GM23338 (cell line): ENCODE data around the gene RBM33. TPM values are rescaled to one million over a fixed set of nuclear protein-coding genes. Genes with fewer than 3 reads are reported as not detected.
A peak's percentile ranks its signal among the peaks of the same experiment; 100 is the strongest.

ENCODE experiments used
- ATAC-seq: fragments of 200-7000 bp; cut with Tn5 transposase; 3 replicates; pipeline ENCODE4 v1.9.1; 2020
- DNase-seq: peaks from one replicate; pipeline ENCODE4 v3.0.0-alpha.2; 2015; ENCODE audit warnings: low spot score
- H2AFZ ChIP-seq: fragments of 200-600 bp; sonication (generic); 2 replicates; pipeline ENCODE4 v1.8.0; 2016; ENCODE audit warnings: antibody characterized with exemption, mild to moderate bottlenecking, moderate library complexity
- H3F3A ChIP-seq: fragments of 200-600 bp; sonication (generic); replicated peaks from 2 replicates; pipeline ENCODE4 v1.8.0; 2017; ENCODE audit warnings: antibody characterized with exemption, mixed run types, low read depth
- H3K27ac ChIP-seq: fragments of 200-600 bp; sonication (generic); 2 replicates; pipeline ENCODE4 v1.6.1; 2016; ENCODE audit warnings: low read depth
- H3K27me3 ChIP-seq: fragments of 200-600 bp; sonication (generic); 2 replicates; pipeline ENCODE4 v1.8.0; 2016; ENCODE audit warnings: mild to moderate bottlenecking, mixed run types, moderate library complexity; ENCODE audit not compliant: insufficient read depth
- H3K36me3 ChIP-seq: fragments of 200-600 bp; sonication (generic); 2 replicates; pipeline ENCODE4 v1.8.0; 2016; ENCODE audit warnings: mild to moderate bottlenecking; ENCODE audit not compliant: insufficient read depth
- H3K4me1 ChIP-seq: fragments of 200-600 bp; sonication (generic); 2 replicates; pipeline ENCODE4 v1.8.0; 2016; ENCODE audit warnings: mild to moderate bottlenecking, moderate library complexity; ENCODE audit not compliant: insufficient read depth
- H3K4me2 ChIP-seq: fragments of 200-600 bp; sonication (generic); 2 replicates; pipeline ENCODE4 v1.7.1; 2017; ENCODE audit warnings: mixed run types
- H3K4me3 ChIP-seq: fragments of 200-600 bp; sonication (generic); 2 replicates; pipeline ENCODE4 v1.6.1; 2016; ENCODE audit warnings: mixed run types
- H3K79me2 ChIP-seq: fragments of 200-600 bp; sonication (generic); replicated peaks from 2 replicates; pipeline ENCODE4 v1.8.0; 2017; ENCODE audit warnings: mild to moderate bottlenecking; ENCODE audit not compliant: insufficient read depth
- H3K9me2 ChIP-seq: fragments of 200-600 bp; sonication (generic); 2 replicates; pipeline ENCODE4 v1.8.0; 2017; ENCODE audit not compliant: insufficient read depth
- H4K20me1 ChIP-seq: fragments of 200-600 bp; sonication (generic); replicated peaks from 2 replicates; pipeline ENCODE4 v1.8.0; 2017; ENCODE audit warnings: mild to moderate bottlenecking; ENCODE audit not compliant: insufficient read depth
- H3K27ac Mint-ChIP-seq: 2 replicates; pipeline ENCODE4 v1.8.0; 2020; ENCODE audit warnings: inconsistent platforms, mild to moderate bottlenecking, moderate library complexity, mixed read lengths
- H3K27me3 Mint-ChIP-seq: 3 replicates; pipeline ENCODE4 v1.8.0; 2022; ENCODE audit warnings: low read depth, mild to moderate bottlenecking, moderate library complexity, mixed read lengths, inconsistent platforms; ENCODE audit not compliant: insufficient read depth, poor library complexity
- H3K36me3 Mint-ChIP-seq: 3 replicates; pipeline ENCODE4 v1.8.0; 2021; ENCODE audit warnings: low read depth, mild to moderate bottlenecking, inconsistent platforms, moderate library complexity, mixed read lengths
- H3K4me1 Mint-ChIP-seq: 3 replicates; pipeline ENCODE4 v1.8.0; 2020; ENCODE audit warnings: mild to moderate bottlenecking, inconsistent platforms, mixed read lengths
- H3K4me3 Mint-ChIP-seq: 3 replicates; pipeline ENCODE4 v1.8.0; 2021; ENCODE audit warnings: moderate library complexity, mild to moderate bottlenecking, inconsistent platforms, mixed read lengths
- H3K9me3 Mint-ChIP-seq: 3 replicates; pipeline ENCODE4 v1.8.0; 2020; ENCODE audit warnings: moderate library complexity, mild to moderate bottlenecking, inconsistent platforms, mixed read lengths
- CREB1 ChIP-seq: fragments of 250-450 bp; sonication (Bioruptor Pico); IDR thresholded peaks from 2 replicates; pipeline ENCODE4 v1.5.0; 2020; ENCODE audit warnings: low read depth, mild to moderate bottlenecking, moderate library complexity
- EZH2 ChIP-seq: fragments of 200-600 bp; sonication (generic); IDR thresholded peaks from one replicate; pipeline ENCODE4 v1.8.0; 2017; ENCODE audit warnings: antibody characterized with exemption, mild to moderate bottlenecking, low read depth; ENCODE audit not compliant: unreplicated experiment
- POLR2AphosphoS5 ChIP-seq: IDR thresholded peaks from 2 replicates; pipeline ENCODE4 v1.6.1; 2016; ENCODE audit warnings: antibody characterized with exemption, low read depth
- STAT1 ChIP-seq: IDR thresholded peaks from one replicate; pipeline ENCODE4 v1.6.1; 2016; ENCODE audit warnings: antibody characterized with exemption; ENCODE audit not compliant: unreplicated experiment
- ZNF331 ChIP-seq: fragments of 250-450 bp; sonication (Bioruptor Pico); IDR thresholded peaks from 2 replicates; pipeline ENCODE4 v1.5.0; 2020; ENCODE audit warnings: low read depth, mild to moderate bottlenecking, moderate library complexity
- polyA plus RNA-seq: library from polyadenylated mRNA; unstranded; fragments of >200 nt; fragmentation: Nextera tagmentation; extraction: Ambion mirVana; gene quantifications from 2 replicates; pipeline ENCODE4 v1.2.1, GENCODE V29; 2016
- total RNA-seq: library from RNA; depleted of rRNA; stranded (reverse); fragments of >200 nt; shearing (Covaris generic); gene quantifications from 2 replicates; pipeline ENCODE4 v1.2.3, GENCODE V29; 2014
- TF ChIP-seq, protein P1 (sequence below), 2 experiments: fragments of 200-600 bp in 1 of 2; sonication (generic) in 1 of 2; conservative IDR thresholded peaks; 2 replicates each; pipeline versions ENCODE4 v1.5.1 to v1.6.1; 2016 to 2017; ENCODE audit warnings: antibody characterized with exemption in 2 of 2, low read depth in 2 of 2, mild to moderate bottlenecking in 2 of 2, moderate library complexity in 1 of 2
- TF ChIP-seq, protein P2 (sequence below): fragments of 250-450 bp; sonication (Bioruptor Pico); IDR thresholded peaks from 2 replicates; pipeline ENCODE4 v1.5.0; 2020; ENCODE audit warnings: mild to moderate bottlenecking, moderate library complexity

RBM33 gene
- total and polyA plus RNA-seq, 2 experiments from 2014 or later, result 47.7 to 94.7 TPM

DNA sequence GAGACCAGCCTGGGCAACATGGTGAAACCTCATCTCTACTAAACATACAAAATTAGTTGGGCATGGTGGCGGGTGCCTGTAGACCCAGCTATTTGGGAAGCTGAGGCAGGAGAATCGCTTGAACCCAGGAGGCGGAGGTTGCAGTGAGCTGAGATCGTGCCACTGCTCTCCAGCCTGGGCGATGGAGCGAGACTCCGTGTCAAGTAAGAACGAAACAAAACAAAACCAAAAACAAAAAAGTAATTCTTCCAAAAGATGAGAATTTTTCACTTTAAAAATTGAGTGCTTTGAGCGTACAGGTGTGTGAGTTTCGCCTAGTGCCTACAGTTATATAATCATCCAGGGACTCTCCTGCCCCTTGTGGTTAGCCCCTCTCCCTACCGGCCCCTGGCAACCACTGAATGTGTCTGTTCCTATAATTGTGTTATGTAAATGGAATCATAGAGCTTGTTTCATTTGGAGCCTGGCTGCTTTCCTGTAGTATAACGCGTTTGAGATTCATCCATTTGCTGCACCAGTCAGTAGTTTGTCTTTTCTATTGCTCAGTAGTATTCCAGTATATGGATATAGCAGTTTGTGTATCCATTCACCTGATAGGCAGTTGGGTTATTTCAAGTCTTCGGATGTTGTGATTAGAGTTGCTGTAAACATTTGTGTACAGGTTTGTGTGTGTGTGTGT lies 80.0 kb downstream of the RBM33 start (continued):
- TF ChIP-seq, protein P1, sequence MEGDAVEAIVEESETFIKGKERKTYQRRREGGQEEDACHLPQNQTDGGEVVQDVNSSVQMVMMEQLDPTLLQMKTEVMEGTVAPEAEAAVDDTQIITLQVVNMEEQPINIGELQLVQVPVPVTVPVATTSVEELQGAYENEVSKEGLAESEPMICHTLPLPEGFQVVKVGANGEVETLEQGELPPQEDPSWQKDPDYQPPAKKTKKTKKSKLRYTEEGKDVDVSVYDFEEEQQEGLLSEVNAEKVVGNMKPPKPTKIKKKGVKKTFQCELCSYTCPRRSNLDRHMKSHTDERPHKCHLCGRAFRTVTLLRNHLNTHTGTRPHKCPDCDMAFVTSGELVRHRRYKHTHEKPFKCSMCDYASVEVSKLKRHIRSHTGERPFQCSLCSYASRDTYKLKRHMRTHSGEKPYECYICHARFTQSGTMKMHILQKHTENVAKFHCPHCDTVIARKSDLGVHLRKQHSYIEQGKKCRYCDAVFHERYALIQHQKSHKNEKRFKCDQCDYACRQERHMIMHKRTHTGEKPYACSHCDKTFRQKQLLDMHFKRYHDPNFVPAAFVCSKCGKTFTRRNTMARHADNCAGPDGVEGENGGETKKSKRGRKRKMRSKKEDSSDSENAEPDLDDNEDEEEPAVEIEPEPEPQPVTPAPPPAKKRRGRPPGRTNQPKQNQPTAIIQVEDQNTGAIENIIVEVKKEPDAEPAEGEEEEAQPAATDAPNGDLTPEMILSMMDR (conservative IDR thresholded peaks at IDR 0.05; ENCODE audit: low read depth in 2 of 2), result peak; percentile 31 to 56
- TF ChIP-seq STAT1, result no peak
- no peak for TF ChIP-seq ZNF331 (CRISPR knock-in tag)
- TF ChIP-seq CREB1 (CRISPR knock-in tag), result no peak
- TF ChIP-seq EZH2, result no peak

DNA sequence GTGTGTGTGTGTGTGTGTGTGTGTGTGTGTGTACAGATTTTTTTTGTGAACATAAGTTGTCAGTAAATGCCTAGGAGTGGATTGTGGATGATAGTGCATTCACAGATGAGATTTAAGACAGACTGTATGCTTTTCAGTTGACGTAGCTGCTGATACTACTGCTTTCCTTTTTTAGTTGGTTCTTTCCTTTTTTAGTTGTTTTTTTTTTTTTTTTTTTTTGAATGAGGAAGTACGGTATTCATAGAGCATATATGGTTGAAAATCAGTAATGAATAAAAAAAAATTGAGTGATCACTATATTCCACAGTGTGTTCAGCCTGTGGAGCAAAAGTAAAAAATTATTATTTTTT lies 80.5 kb downstream of the RBM33 start:
- no peak for DNase-seq
- H3K36me3 Mint-ChIP-seq, result 0 out of 3 replicates have a peak, but pooled peaks cover 3% of the 10 kb centered on the region

More for the DNA sequence above, 80.5 kb downstream of the RBM33 start:
- TF ChIP-seq STAT1, result no peak
- TF ChIP-seq CREB1 (CRISPR knock-in tag), result no peak
- no peak for TF ChIP-seq POLR2AphosphoS5
- TF ChIP-seq, protein P2, sequence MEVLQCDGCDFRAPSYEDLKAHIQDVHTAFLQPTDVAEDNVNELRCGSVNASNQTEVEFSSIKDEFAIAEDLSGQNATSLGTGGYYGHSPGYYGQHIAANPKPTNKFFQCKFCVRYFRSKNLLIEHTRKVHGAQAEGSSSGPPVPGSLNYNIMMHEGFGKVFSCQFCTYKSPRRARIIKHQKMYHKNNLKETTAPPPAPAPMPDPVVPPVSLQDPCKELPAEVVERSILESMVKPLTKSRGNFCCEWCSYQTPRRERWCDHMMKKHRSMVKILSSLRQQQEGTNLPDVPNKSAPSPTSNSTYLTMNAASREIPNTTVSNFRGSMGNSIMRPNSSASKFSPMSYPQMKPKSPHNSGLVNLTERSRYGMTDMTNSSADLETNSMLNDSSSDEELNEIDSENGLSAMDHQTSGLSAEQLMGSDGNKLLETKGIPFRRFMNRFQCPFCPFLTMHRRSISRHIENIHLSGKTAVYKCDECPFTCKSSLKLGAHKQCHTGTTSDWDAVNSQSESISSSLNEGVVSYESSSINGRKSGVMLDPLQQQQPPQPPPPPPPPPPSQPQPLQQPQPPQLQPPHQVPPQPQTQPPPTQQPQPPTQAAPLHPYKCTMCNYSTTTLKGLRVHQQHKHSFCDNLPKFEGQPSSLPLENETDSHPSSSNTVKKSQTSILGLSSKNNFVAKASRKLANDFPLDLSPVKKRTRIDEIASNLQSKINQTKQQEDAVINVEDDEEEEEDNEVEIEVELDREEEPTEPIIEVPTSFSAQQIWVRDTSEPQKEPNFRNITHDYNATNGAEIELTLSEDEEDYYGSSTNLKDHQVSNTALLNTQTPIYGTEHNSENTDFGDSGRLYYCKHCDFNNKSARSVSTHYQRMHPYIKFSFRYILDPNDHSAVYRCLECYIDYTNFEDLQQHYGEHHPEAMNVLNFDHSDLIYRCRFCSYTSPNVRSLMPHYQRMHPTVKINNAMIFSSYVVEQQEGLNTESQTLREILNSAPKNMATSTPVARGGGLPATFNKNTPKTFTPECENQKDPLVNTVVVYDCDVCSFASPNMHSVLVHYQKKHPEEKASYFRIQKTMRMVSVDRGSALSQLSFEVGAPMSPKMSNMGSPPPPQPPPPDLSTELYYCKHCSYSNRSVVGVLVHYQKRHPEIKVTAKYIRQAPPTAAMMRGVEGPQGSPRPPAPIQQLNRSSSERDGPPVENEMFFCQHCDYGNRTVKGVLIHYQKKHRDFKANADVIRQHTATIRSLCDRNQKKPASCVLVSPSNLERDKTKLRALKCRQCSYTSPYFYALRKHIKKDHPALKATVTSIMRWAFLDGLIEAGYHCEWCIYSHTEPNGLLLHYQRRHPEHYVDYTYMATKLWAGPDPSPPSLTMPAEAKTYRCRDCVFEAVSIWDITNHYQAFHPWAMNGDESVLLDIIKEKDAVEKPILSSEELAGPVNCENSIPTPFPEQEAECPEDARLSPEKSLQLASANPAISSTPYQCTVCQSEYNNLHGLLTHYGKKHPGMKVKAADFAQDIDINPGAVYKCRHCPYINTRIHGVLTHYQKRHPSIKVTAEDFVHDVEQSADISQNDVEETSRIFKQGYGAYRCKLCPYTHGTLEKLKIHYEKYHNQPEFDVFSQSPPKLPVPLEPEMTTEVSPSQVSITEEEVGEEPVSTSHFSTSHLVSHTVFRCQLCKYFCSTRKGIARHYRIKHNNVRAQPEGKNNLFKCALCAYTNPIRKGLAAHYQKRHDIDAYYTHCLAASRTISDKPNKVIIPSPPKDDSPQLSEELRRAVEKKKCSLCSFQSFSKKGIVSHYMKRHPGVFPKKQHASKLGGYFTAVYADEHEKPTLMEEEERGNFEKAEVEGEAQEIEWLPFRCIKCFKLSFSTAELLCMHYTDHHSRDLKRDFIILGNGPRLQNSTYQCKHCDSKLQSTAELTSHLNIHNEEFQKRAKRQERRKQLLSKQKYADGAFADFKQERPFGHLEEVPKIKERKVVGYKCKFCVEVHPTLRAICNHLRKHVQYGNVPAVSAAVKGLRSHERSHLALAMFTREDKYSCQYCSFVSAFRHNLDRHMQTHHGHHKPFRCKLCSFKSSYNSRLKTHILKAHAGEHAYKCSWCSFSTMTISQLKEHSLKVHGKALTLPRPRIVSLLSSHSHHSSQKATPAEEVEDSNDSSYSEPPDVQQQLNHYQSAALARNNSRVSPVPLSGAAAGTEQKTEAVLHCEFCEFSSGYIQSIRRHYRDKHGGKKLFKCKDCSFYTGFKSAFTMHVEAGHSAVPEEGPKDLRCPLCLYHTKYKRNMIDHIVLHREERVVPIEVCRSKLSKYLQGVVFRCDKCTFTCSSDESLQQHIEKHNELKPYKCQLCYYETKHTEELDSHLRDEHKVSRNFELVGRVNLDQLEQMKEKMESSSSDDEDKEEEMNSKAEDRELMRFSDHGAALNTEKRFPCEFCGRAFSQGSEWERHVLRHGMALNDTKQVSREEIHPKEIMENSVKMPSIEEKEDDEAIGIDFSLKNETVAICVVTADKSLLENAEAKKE (CRISPR knock-in tag), result no peak
- Mint-ChIP-seq H3K9me3 (no peaks in the 10 kb centered on the region), H3K4me1 (peaks cover 10% of the 10 kb centered on the region; the same call in 2 of the 3 replicates), H3K27ac (no peak overlapping the region; the same call in 1 of the 2 replicates), H3K4me3 (no peak overlapping the region), H3K27me3 (no peaks in the 10 kb centered on the region)
- Histone ChIP-seq H3K27ac (no peak overlapping the region), H3K4me1 (no peaks in the 10 kb centered on the region), H3K27me3 (no peaks in the 10 kb centered on the region), H3K9me2 (no peaks in the 10 kb centered on the region), H4K20me1 (peaks cover 8% of the 10 kb centered on the region), H3K4me3 (no peak overlapping the region), H3K79me2 (peaks cover 66% of the 10 kb centered on the region), H3F3A (no peaks in the 10 kb centered on the region), H3K36me3 (no peaks in the 10 kb centered on the region), H3K4me2 (no peak overlapping the region), H2AFZ (no peak overlapping the region)
- no peak for ATAC-seq
